ENCODE measurements around the gene MC3R.
"Not testable (repeated sequence)": the region's sequence is repeated elsewhere in the genome, so short reads cannot be mapped to it uniquely, and the experiment has no call there.

Gene MC3R

GRCh38 chr20:56208121-56208520, 40.4 kb upstream of the MC3R start:
- CTCF ChIA-PET: no interaction called here

GRCh38 chr20:56211051-56211450, 37.5 kb upstream of the MC3R start:
- DNase-seq (ENCODE audit: extremely low spot score): no peak
- CTCF ChIA-PET: no interaction called here
- TF ChIP-seq, protein P1, sequence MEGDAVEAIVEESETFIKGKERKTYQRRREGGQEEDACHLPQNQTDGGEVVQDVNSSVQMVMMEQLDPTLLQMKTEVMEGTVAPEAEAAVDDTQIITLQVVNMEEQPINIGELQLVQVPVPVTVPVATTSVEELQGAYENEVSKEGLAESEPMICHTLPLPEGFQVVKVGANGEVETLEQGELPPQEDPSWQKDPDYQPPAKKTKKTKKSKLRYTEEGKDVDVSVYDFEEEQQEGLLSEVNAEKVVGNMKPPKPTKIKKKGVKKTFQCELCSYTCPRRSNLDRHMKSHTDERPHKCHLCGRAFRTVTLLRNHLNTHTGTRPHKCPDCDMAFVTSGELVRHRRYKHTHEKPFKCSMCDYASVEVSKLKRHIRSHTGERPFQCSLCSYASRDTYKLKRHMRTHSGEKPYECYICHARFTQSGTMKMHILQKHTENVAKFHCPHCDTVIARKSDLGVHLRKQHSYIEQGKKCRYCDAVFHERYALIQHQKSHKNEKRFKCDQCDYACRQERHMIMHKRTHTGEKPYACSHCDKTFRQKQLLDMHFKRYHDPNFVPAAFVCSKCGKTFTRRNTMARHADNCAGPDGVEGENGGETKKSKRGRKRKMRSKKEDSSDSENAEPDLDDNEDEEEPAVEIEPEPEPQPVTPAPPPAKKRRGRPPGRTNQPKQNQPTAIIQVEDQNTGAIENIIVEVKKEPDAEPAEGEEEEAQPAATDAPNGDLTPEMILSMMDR (IDR thresholded peaks at IDR 0.05; ENCODE audit: control extremely low read depth, extremely low read depth, low read depth, missing control alignments): no peak
- POLR2A ChIA-PET: no interaction called here

More at GRCh38 chr20:56208121-56208520, 40.4 kb upstream of the MC3R start:
- POLR2A ChIA-PET: no interaction called here
- no peak for DNase-seq (ENCODE audit: extremely low spot score)
- TF ChIP-seq, protein P1 (IDR thresholded peaks at IDR 0.05; ENCODE audit: control extremely low read depth, extremely low read depth, low read depth, missing control alignments): no peak

DNA sequence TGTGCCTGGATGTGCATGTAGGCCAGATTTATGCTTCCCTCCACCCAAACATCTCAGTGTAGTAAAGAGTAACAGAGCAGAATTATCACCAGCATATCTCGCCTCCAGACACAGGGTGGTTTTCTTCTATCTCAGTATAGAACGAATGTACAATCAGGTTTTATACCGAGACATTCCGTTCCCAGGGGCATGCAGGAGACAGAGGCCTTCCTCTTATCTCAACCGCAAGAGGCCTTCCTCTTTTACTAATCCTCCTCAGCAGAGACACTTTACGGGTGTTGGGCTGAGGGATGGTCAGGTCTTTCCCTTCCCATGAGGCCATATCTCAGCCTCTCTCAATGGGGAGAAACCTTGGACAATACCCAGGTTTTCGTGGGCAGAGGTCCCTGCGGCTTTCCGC, 36.4 kb upstream of the MC3R start:
- POLR2A ChIA-PET: no interaction called here
- DNase-seq (ENCODE audit: extremely low spot score): no peak
- TF ChIP-seq, protein P1 (IDR thresholded peaks at IDR 0.05; ENCODE audit: control extremely low read depth, extremely low read depth, low read depth, missing control alignments): no peak
- CTCF ChIA-PET: no interaction called here

- CTCF ChIA-PET: no interaction called here
- POLR2A ChIA-PET: no interaction called here
- TF ChIP-seq, protein P1 (IDR thresholded peaks at IDR 0.05; ENCODE audit: control extremely low read depth, extremely low read depth, low read depth, missing control alignments): no peak
- DNase-seq (ENCODE audit: extremely low spot score): no peak
Measured at GRCh38 chr20:56213321-56213720, 35.2 kb upstream of the MC3R start.

DNA sequence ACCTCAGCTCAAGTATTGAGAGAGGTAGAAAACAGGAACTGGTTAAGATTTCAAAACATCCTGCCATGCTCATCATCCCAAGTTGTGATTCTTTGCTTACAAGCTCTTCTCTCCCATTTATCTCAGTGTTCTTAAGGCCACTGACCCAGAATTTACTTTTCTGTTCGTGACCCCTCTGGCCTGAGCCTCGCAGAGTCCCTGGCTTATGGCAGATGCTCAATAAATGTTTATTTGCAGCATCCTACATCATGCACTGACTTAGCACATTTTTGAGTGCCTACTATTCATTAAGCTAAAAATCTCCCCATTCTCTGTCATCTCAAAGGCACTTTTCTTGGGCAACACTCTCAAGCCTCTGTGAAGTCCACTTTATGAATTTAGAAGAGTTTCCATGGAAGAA, 33.4 kb upstream of the MC3R start:
- ChIA-PET POLR2A (no interaction called here), CTCF (interaction anchor here (1.4 kb wide), 2 partner anchors 12 to 16 kb away, joined by 4 to 9 read pairs; no protein-coding TSS in a partner anchor)
- no peak for DNase-seq (ENCODE audit: extremely low spot score)
- TF ChIP-seq, protein P1 (IDR thresholded peaks at IDR 0.05; ENCODE audit: control extremely low read depth, extremely low read depth, low read depth, missing control alignments): no peak

GRCh38 chr20:56217829-56218228, 30.7 kb upstream of the MC3R start:
- DNase-seq (ENCODE audit: extremely low spot score): no peak
- POLR2A ChIA-PET: no interaction called here
- TF ChIP-seq, protein P1 (IDR thresholded peaks at IDR 0.05; ENCODE audit: control extremely low read depth, extremely low read depth, low read depth, missing control alignments): no peak
- CTCF ChIA-PET: no interaction called here

GRCh38 chr20:56221186-56221585, 27.3 kb upstream of the MC3R start:
- POLR2A ChIA-PET; DNase-seq (ENCODE audit: extremely low spot score): not testable (repeated sequence)
- CTCF ChIA-PET: interaction anchor here (1.1 kb wide), 1 partner anchor 10 kb away, joined by 3 read pairs; no protein-coding TSS in a partner anchor
